Measurements from ENCODE around the gene APBB1. TPM values are rescaled to one million over a fixed set of nuclear protein-coding genes. Genes with fewer than 3 reads are reported as not detected.
A peak's percentile ranks its signal among the peaks of the same experiment; 100 is the strongest.
"Not testable (repeated sequence)": the region's sequence is repeated elsewhere in the genome, so short reads cannot be mapped to it uniquely, and the experiment has no call there.

The APBB1 gene
- total RNA-seq, 8 experiments from 2014 or later, result 21.1 to 131 (median 93.3) TPM

GRCh38 chr11:6395470-6396060 is 23.3 kb downstream of the APBB1 start:
- WGBS, 10 experiments, result 85 to 100% methylated on average over 1 to 3 of the region's 16 CpGs; no CpG with 5 or more reads in 8 of the 10 experiments
- H3K4me1 ChIP-seq (replicated peaks in 1 of 2), result peaks cover 6 to 8% of the 10 kb centered on the region in 2 donors
- no peak overlapping the region for H3K4me3 ChIP-seq
- in situ Hi-C loops (cut with MboI; ENCODE audit: low pct_unique_long_range_greater_than_20kb in 2 of 9, low sequenced_read_pairs in 9 of 9, unreplicated experiment in 9 of 9), result loop anchor here in 2 of 9 experiments (25.0 kb wide), 1 partner anchor 217 kb away; the partner anchor contains the start of genes ILK (in 2 of the 2), RRP8 (in 2 of the 2), TAF10 (in 2 of the 2) and TPP1 (in 2 of the 2)
- ATAC-seq (replicated peaks in 6 of 8), result no peak
- no peak overlapping the region for H3K27ac ChIP-seq

- in situ Hi-C loops (cut with MboI; ENCODE audit: low pct_unique_long_range_greater_than_20kb in 2 of 9, low sequenced_read_pairs in 9 of 9, unreplicated experiment in 9 of 9), result loop anchor here in 2 of 9 experiments (25.0 kb wide), 1 partner anchor 218 kb away; the partner anchor contains the start of genes ILK (in 2 of the 2), RRP8 (in 2 of the 2), TAF10 (in 2 of the 2) and TPP1 (in 2 of the 2)
- Histone ChIP-seq H3K4me3 (no peak overlapping the region), H3K4me1 (replicated peaks in 1 of 2) (peaks cover 10 to 13% of the 10 kb centered on the region in 2 donors), H3K27ac (no peak overlapping the region)
- WGBS, 10 experiments, result 60 to 100% (median 95%) methylated on average over 1 to 5 of the region's 16 CpGs; no CpG with 5 or more reads in 6 of the 10 experiments
- no peak for ATAC-seq (replicated peaks in 6 of 8)
Measured at GRCh38 chr11:6393989-6394670, 24.8 kb downstream of the APBB1 start.

- peaks cover 17 to 18% of the 10 kb centered on the region in 2 donors for H3K4me1 ChIP-seq (replicated peaks in 1 of 2)
- 85 to 100% (median 97%) methylated on average over 1 to 3 of the region's 4 CpGs; no CpG with 5 or more reads in 5 of the 10 experiments for WGBS, 10 experiments
- not testable (repeated sequence) for ATAC-seq (replicated peaks in 6 of 8); H3K27ac ChIP-seq; H3K4me3 ChIP-seq
- in situ Hi-C loops (cut with MboI; ENCODE audit: low pct_unique_long_range_greater_than_20kb in 2 of 9, low sequenced_read_pairs in 9 of 9, unreplicated experiment in 9 of 9), result loop anchor here in 2 of 9 experiments (25.0 kb wide), 1 partner anchor 220 kb away; the partner anchor contains the start of genes ILK (in 2 of the 2), RRP8 (in 2 of the 2), TAF10 (in 2 of the 2) and TPP1 (in 2 of the 2)
Measured at GRCh38 chr11:6392251-6392650, 26.6 kb downstream of the APBB1 start.

- Histone ChIP-seq H3K27ac (no peak overlapping the region), H3K4me3 (peak overlapping the region in 3 of 5 donors; percentile 66 to 87 (median 70)), H3K4me1 (replicated peaks in 1 of 2) (peaks cover 17 to 18% of the 10 kb centered on the region in 2 donors)
- WGBS, 10 experiments, result 90 to 100% (median 97%) methylated on average over 1 to 6 of the region's 18 CpGs; no CpG with 5 or more reads in 6 of the 10 experiments
- in situ Hi-C loops (cut with MboI; ENCODE audit: low pct_unique_long_range_greater_than_20kb in 2 of 9, low sequenced_read_pairs in 9 of 9, unreplicated experiment in 9 of 9), result loop anchor here in 2 of 9 experiments (25.0 kb wide), 1 partner anchor 221 kb away; the partner anchor contains the start of genes ILK (in 2 of the 2), RRP8 (in 2 of the 2), TAF10 (in 2 of the 2) and TPP1 (in 2 of the 2)
- no peak for ATAC-seq (replicated peaks in 6 of 8)
Measured at GRCh38 chr11:6391537-6392134, 27.3 kb downstream of the APBB1 start.

- no peak for ATAC-seq (replicated peaks in 6 of 8)
- Histone ChIP-seq H3K27ac (peak overlapping the region; percentile 57 to 74), H3K4me3 (peak overlapping the region; percentile 66 to 87 (median 69)), H3K4me1 (replicated peaks in 1 of 2) (peaks cover 17 to 18% of the 10 kb centered on the region in 2 donors)
- in situ Hi-C loops (cut with MboI; ENCODE audit: low pct_unique_long_range_greater_than_20kb in 2 of 9, low sequenced_read_pairs in 9 of 9, unreplicated experiment in 9 of 9), result loop anchor here in 2 of 9 experiments (25.0 kb wide), 1 partner anchor 221 kb away; the partner anchor contains the start of genes ILK (in 2 of the 2), RRP8 (in 2 of the 2), TAF10 (in 2 of the 2) and TPP1 (in 2 of the 2)
- WGBS, 10 experiments, result 7 to 100% (median 53%) methylated on average over 1 to 5 of the region's 19 CpGs; no CpG with 5 or more reads in 6 of the 10 experiments
Measured at GRCh38 chr11:6390718-6391469, 28.0 kb downstream of the APBB1 start.

- peak within 1 kb of the TSS; percentile 57 to 74 for H3K27ac ChIP-seq
Measured at GRCh38 chr11:6389905-6390717, 28.8 kb downstream of the APBB1 start, which contains the start of gene SMPD1. Gene SMPD1, plus strand, starts transcription at chr11:6390474. Its CDS starts 125 bp downstream, at chr11:6390599.

GRCh38 chr11:6388748-6389147 is 30.1 kb downstream of the APBB1 start:
- in situ Hi-C loops (cut with MboI; ENCODE audit: low pct_unique_long_range_greater_than_20kb in 2 of 9, low sequenced_read_pairs in 9 of 9, unreplicated experiment in 9 of 9), result loop anchor here in 2 of 9 experiments (25.0 kb wide), 1 partner anchor 224 kb away; the partner anchor contains the start of genes ILK (in 2 of the 2), RRP8 (in 2 of the 2), TAF10 (in 2 of the 2) and TPP1 (in 2 of the 2)
- H3K27ac ChIP-seq, result no peak overlapping the region
- no peak overlapping the region for H3K4me3 ChIP-seq
- ATAC-seq (replicated peaks in 6 of 8), result no peak
- 83 to 100% (median 100%) methylated on average over 1 of the region's 1 CpG; no CpG with 5 or more reads in 1 of the 10 experiments for WGBS, 10 experiments
- H3K4me1 ChIP-seq (replicated peaks in 1 of 2), result peaks cover 17 to 18% of the 10 kb centered on the region in 2 donors

More at GRCh38 chr11:6389905-6390717, 28.8 kb downstream of the APBB1 start, which contains the start of gene SMPD1:
- peak; percentile 85 to 94 (median 90) for ATAC-seq (replicated peaks in 6 of 8)
- peak within 1 kb of the TSS; percentile 66 to 87 (median 69) for H3K4me3 ChIP-seq
- peaks cover 17 to 18% of the 10 kb centered on the region in 2 donors for H3K4me1 ChIP-seq (replicated peaks in 1 of 2)
- in situ Hi-C loops (cut with MboI; ENCODE audit: low pct_unique_long_range_greater_than_20kb in 2 of 9, low sequenced_read_pairs in 9 of 9, unreplicated experiment in 9 of 9), result loop anchor here in 2 of 9 experiments (25.0 kb wide), 1 partner anchor 222 kb away; the partner anchor contains the start of genes ILK (in 2 of the 2), RRP8 (in 2 of the 2), TAF10 (in 2 of the 2) and TPP1 (in 2 of the 2)
- WGBS, 10 experiments, result 0 to 10% (median 1%) methylated on average over 1 to 11 of the region's 63 CpGs; no CpG with 5 or more reads in 2 of the 10 experiments

- Histone ChIP-seq H3K4me1 (replicated peaks in 1 of 2) (peaks cover 17 to 18% of the 10 kb centered on the region in 2 donors), H3K27ac (no peak overlapping the region), H3K4me3 (no peak overlapping the region)
- WGBS, 10 experiments, result 30 to 79% (median 67%) methylated on average over 5 to 11 of the region's 12 CpGs; no CpG with 5 or more reads in 1 of the 10 experiments
- ATAC-seq (replicated peaks in 6 of 8), result no peak
- in situ Hi-C loops (cut with MboI; ENCODE audit: low pct_unique_long_range_greater_than_20kb in 2 of 9, low sequenced_read_pairs in 9 of 9, unreplicated experiment in 9 of 9), result loop anchor here in 2 of 9 experiments (25.0 kb wide), 1 partner anchor 224 kb away; the partner anchor contains the start of genes ILK (in 2 of the 2), RRP8 (in 2 of the 2), TAF10 (in 2 of the 2) and TPP1 (in 2 of the 2)
Measured at GRCh38 chr11:6387811-6388599, 30.9 kb downstream of the APBB1 start.

- Histone ChIP-seq H3K27ac (no peak overlapping the region), H3K4me3 (no peak overlapping the region), H3K4me1 (replicated peaks in 1 of 2) (peaks cover 9 to 12% of the 10 kb centered on the region in 2 donors)
- no peak for ATAC-seq (replicated peaks in 6 of 8)
- in situ Hi-C loops (cut with MboI; ENCODE audit: low pct_unique_long_range_greater_than_20kb in 2 of 9, low sequenced_read_pairs in 9 of 9, unreplicated experiment in 9 of 9), result loop anchor here in 2 of 9 experiments (25.0 kb wide), 1 partner anchor 227 kb away; the partner anchor contains the start of genes ILK (in 2 of the 2), RRP8 (in 2 of the 2), TAF10 (in 2 of the 2) and TPP1 (in 2 of the 2)
- 32 to 100% (median 83%) methylated on average over 1 to 7 of the region's 7 CpGs; no CpG with 5 or more reads in 1 of the 10 experiments for WGBS, 10 experiments
Measured at GRCh38 chr11:6385046-6385777, 33.7 kb downstream of the APBB1 start.

All from motor neuron (in vitro differentiated cells).